HepG2 (cell line): Measurements from ENCODE around the gene SLC25A22. TPM values are rescaled to one million over a fixed set of nuclear protein-coding genes. Genes with fewer than 3 reads are reported as not detected.
A peak's percentile ranks its signal among the peaks of the same experiment; 100 is the strongest.

Experiments
- BCLAF1 ChIP-seq: fragments of 450-650 bp; IDR thresholded peaks from 2 replicates; pipeline ENCODE4 v1.6.1; 2017; ENCODE audit warnings: mild to moderate bottlenecking
- FOXJ3 ChIP-seq: sonication (generic); formaldehyde crosslinking; IDR thresholded peaks from 2 replicates; pipeline ENCODE4 v1.4.0; 2020; ENCODE audit warnings: missing genetic modification reagents, mild to moderate bottlenecking, borderline replicate concordance
- HMGXB4 ChIP-seq, 2 experiments: sonication (generic) in 1 of 2; formaldehyde crosslinking in 1 of 2; IDR thresholded peaks; 2 replicates each; pipeline versions ENCODE4 v1.4.0 to v1.6.1; 2018 to 2020; ENCODE audit warnings: missing genetic modification reagents in 2 of 2, borderline replicate concordance in 1 of 2, low read depth in 1 of 2, mild to moderate bottlenecking in 1 of 2, missing biosample characterization in 1 of 2
- KDM6A ChIP-seq: IDR thresholded peaks from 2 replicates; pipeline ENCODE4 v1.6.1; 2016; ENCODE audit warnings: low read depth
- MTA1 ChIP-seq: sonication (generic); formaldehyde crosslinking; IDR thresholded peaks from 2 replicates; pipeline ENCODE4 v1.4.0; 2020; ENCODE audit warnings: missing genetic modification reagents, mild to moderate bottlenecking, borderline replicate concordance
- NCOR1 ChIP-seq: fragments of 200-600 bp; sonication (generic); IDR thresholded peaks from 2 replicates; pipeline ENCODE4 v1.7.0; 2017; ENCODE audit warnings: antibody characterized with exemption, low read length, borderline replicate concordance
- NFIC ChIP-seq: IDR thresholded peaks from 2 replicates; pipeline ENCODE4 v1.6.1; 2012; ENCODE audit warnings: mild to moderate bottlenecking, low read length, inconsistent platforms
- PBX3 ChIP-seq: sonication (generic); formaldehyde crosslinking; IDR thresholded peaks from 2 replicates; pipeline ENCODE4 v1.8.1; 2023; ENCODE audit warnings: missing genetic modification reagents, inconsistent platforms, borderline replicate concordance
- PRDM15 ChIP-seq: sonication (generic); formaldehyde crosslinking; IDR thresholded peaks from 2 replicates; pipeline ENCODE4 v1.4.0; 2020; ENCODE audit warnings: missing genetic modification reagents
- TIGD3 ChIP-seq: sonication (generic); formaldehyde crosslinking; IDR thresholded peaks from 2 replicates; pipeline ENCODE4 v1.5.1; 2020; ENCODE audit warnings: mild to moderate bottlenecking, missing genetic modification reagents, borderline replicate concordance
- ZGPAT ChIP-seq: IDR thresholded peaks from 2 replicates; pipeline ENCODE4 v1.6.1; 2016; ENCODE audit warnings: mild to moderate bottlenecking
- ZNF136 ChIP-seq: sonication (generic); formaldehyde crosslinking; IDR thresholded peaks from 2 replicates; pipeline ENCODE4 v1.8.1; 2022; ENCODE audit warnings: low read depth, mild to moderate bottlenecking, moderate library complexity, missing genetic modification reagents
- ZNF232 ChIP-seq: sonication (generic); formaldehyde crosslinking; IDR thresholded peaks from 2 replicates; pipeline ENCODE4 v1.4.0; 2020; ENCODE audit warnings: missing genetic modification reagents, borderline replicate concordance
- ZNF678 ChIP-seq: sonication (generic); formaldehyde crosslinking; IDR thresholded peaks from 2 replicates; pipeline ENCODE4 v1.4.0; 2020; ENCODE audit warnings: mild to moderate bottlenecking, missing genetic modification reagents
- ZNF713 ChIP-seq: sonication (generic); formaldehyde crosslinking; IDR thresholded peaks from 2 replicates; pipeline ENCODE4 v1.4.0; 2020; ENCODE audit warnings: mild to moderate bottlenecking, missing genetic modification reagents
- polyA plus RNA-seq, 8 experiments: library from polyadenylated mRNA; depleted of rRNA in 3 of 8; stranded (reverse) in 7 of 8; unstranded in 1 of 8; fragments of >200 nt; fragmentation: Illumina TruSeq in 4 of 8; extraction: Trizol in 4 of 8; gene quantifications; 2 replicates each; pipeline versions ENCODE4 v1.2.1 to v1.2.3, GENCODE V29; 2011 to 2016; ENCODE audit warnings: low read depth in 4 of 8, missing spikeins in 1 of 8, mixed read lengths in 1 of 8; ENCODE audit not compliant: insufficient read depth in 1 of 8
- total RNA-seq, 5 experiments: library from RNA; depleted of rRNA; stranded (reverse); fragments of >200 nt; fragmentation: Illumina TruSeq; extraction: Trizol; gene quantifications; 2 replicates each; pipeline ENCODE4 v1.2.3, GENCODE V29; 2016; ENCODE audit warnings: low read depth in 1 of 5

The SLC25A22 gene
- total and polyA plus RNA-seq, 2 of the 13 experiments (the other 11 are each of a cell fraction or from before 2014, with no cell fraction given): 12.4 to 19.2 TPM

- TF ChIP-seq BCLAF1: no peak
- TF ChIP-seq ZNF232: no peak
- no peak for TF ChIP-seq KDM6A (CRISPR knock-in tag)
- no peak for TF ChIP-seq NFIC
- TF ChIP-seq ZNF713: no peak
- TF ChIP-seq PRDM15: no peak
- no peak for TF ChIP-seq FOXJ3 (CRISPR knock-in tag)
- 0 out of 2 replicates have a peak, but pooled peaks have one; percentile 58 for TF ChIP-seq ZNF136
- TF ChIP-seq HMGXB4 (CRISPR knock-in tag; IDR thresholded peaks at IDR 0.05; ENCODE audit: borderline replicate concordance in 1 of 2, low read depth in 1 of 2): no peak; a peak in 2 of 4 replicates
- no peak for TF ChIP-seq TIGD3
- TF ChIP-seq PBX3 (CRISPR knock-in tag): no peak
- TF ChIP-seq MTA1 (CRISPR knock-in tag): peak; percentile 16; the same call in 1 of the 2 replicates
- TF ChIP-seq ZNF678 (CRISPR knock-in tag): no peak
- TF ChIP-seq NCOR1: no peak
- no peak; the same call in 1 of the 2 replicates for TF ChIP-seq ZGPAT (CRISPR knock-in tag)
Observed at GRCh38 chr11:819129-819931, 21.2 kb upstream of the SLC25A22 start (continued).
